Measurements from ENCODE around the gene USP6. TPM values are rescaled to one million over a fixed set of nuclear protein-coding genes. Genes with fewer than 3 reads are reported as not detected.

USP6 gene
- polyA plus RNA-seq (2011; rRNA removed), result 0.01 TPM in 2 replicates
- polyA plus RNA-seq (2012; cell fraction: cytosol; rRNA removed), result under 0.01 TPM in 2 replicates
- polyA plus RNA-seq (2012; cell fraction: nucleus; rRNA removed), result 0.05 and 0.06 TPM in 2 replicates
- 0.04 to 0.09 TPM (median 0.07 TPM) in 3 replicates for polyA plus RNA-seq (2017; fragmentation: RNase III; extraction: RNeasy Plus Mini Kit Qiagen cat#74134 plus additional on column Dnase treatment)
- polyA minus RNA-seq (2011; rRNA and poly(A)+ RNA removed), result not detected in 2 replicates

DNA sequence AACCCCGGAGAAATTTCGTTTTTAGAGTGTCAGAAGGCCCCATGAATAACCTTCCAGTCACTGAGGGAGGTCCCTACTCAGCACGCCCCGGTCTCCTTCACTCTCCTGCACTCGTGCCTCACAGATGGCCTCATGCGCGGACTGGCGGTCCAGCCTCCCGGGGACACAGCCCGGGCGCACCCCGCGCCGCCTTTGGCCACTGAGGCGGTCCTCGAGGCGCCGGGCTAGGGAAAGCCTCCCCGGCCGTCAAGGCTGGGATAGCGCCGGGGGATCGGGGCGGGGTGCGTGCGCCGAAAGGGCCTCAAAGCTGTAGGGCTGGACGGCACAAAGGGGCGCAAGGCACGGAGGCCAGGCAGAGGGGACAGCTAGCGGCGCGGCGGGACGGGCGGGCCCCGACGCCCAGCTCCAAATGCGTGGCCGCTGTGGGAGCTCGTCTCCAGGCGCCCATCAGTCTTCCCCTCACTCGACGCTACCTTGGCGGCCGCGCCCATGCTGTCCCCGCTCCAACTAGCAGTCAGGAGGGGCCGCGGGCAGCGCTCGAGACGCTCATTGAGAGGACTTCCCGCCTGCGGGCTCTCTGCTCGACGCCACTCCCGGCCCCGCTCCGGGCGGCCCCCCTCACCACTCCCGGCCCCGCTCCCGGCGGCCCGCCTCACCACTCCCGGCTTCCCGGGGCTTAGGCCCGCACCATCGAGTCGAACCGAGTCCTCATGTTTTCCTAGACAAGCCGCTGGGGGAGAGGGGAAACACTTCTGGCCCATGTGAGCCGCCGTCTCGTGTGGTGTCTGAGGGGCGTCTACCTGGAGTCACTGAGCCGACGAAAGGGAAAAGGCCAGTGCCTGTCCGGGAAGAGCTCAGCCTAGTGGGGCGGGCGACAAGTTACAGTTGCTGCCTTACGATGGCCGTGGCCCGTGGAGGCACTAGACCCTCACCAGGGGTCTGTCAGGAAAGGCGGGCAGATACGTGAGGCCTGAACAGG lies at the start of gene USP6:
Gene USP6, plus strand, starts transcription at position 360 of the 979 bp plus-strand sequence. CDS start 14,336 bp downstream, outside the sequence.
- no peaks in the 10 kb centered on the region for H3K4me1 ChIP-seq
- H3K27ac ChIP-seq, result no peak within 1 kb of the TSS
- DNase-seq (ENCODE audit: low read depth in 1 of 2, low spot score in 1 of 2) (no peak), FAIRE-seq (no peak), ATAC-seq (no peak)
- CTCF ChIA-PET, result no interaction called here
- H3K9me3 ChIP-seq, result peaks cover 37% of the 10 kb centered on the region
- 91% methylated on average over 75 of the region's 87 CpGs for WGBS (ENCODE audit: missing lambda C conversion rate)
- H3K4me3 ChIP-seq, result no peak within 1 kb of the TSS
- H3K4me2 ChIP-seq, result no peak within 1 kb of the TSS
- no peak for TF ChIP-seq CBX8 (IDR thresholded peaks at IDR 0.05)
- no peak for TF ChIP-seq CEBPB (IDR thresholded peaks at IDR 0.05)
- TF ChIP-seq ESRRA (IDR thresholded peaks at IDR 0.05; ENCODE audit: borderline replicate concordance, low read length), result no peak
- no peak for TF ChIP-seq CHD2 (IDR thresholded peaks at IDR 0.05; ENCODE audit: low read length, partially characterized antibody)
- TF ChIP-seq ELK1 (IDR thresholded peaks at IDR 0.05; ENCODE audit: low read depth, low read length), result no peak
- no peak for TF ChIP-seq EHF (CRISPR knock-in tag; IDR thresholded peaks at IDR 0.05)
- no peak for TF ChIP-seq BHLHE40 (IDR thresholded peaks at IDR 0.05; ENCODE audit: low read depth, low read length)
- TF ChIP-seq MYC (IDR thresholded peaks at IDR 0.05; ENCODE audit: borderline replicate concordance, low read length), result no peak
- TF ChIP-seq ZFP36 (IDR thresholded peaks at IDR 0.05; ENCODE audit: borderline replicate concordance, partially characterized antibody), result no peak
- TF ChIP-seq HDAC2 (IDR thresholded peaks at IDR 0.05), result no peak
- no peak for TF ChIP-seq MAZ (IDR thresholded peaks at IDR 0.05; ENCODE audit: borderline replicate concordance, low read depth, low read length)
- TF ChIP-seq RAD21 (conservative IDR thresholded peaks at IDR 0.05 in 1 of 2, IDR thresholded peaks at IDR 0.05 in 1 of 2), result no peak
- no peak for TF ChIP-seq FOXS1 (CRISPR knock-in tag; IDR thresholded peaks at IDR 0.05)
- TF ChIP-seq SMC3 (IDR thresholded peaks at IDR 0.05), result no peak
- TF ChIP-seq ZNF302 (CRISPR knock-in tag; IDR thresholded peaks at IDR 0.05), result no peak
- TF ChIP-seq RCOR1 (IDR thresholded peaks at IDR 0.05; ENCODE audit: low read depth, low read length), result no peak
- no peak for TF ChIP-seq HOXB5 (CRISPR knock-in tag; IDR thresholded peaks at IDR 0.05)
- TF ChIP-seq USF2 (IDR thresholded peaks at IDR 0.05), result no peak
- TF ChIP-seq, protein P1, sequence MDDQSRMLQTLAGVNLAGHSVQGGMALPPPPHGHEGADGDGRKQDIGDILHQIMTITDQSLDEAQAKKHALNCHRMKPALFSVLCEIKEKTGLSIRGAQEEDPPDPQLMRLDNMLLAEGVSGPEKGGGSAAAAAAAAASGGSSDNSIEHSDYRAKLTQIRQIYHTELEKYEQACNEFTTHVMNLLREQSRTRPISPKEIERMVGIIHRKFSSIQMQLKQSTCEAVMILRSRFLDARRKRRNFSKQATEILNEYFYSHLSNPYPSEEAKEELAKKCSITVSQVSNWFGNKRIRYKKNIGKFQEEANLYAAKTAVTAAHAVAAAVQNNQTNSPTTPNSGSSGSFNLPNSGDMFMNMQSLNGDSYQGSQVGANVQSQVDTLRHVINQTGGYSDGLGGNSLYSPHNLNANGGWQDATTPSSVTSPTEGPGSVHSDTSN (IDR thresholded peaks at IDR 0.05), result no peak
- POLR2A ChIA-PET, result no interaction called here

DNA sequence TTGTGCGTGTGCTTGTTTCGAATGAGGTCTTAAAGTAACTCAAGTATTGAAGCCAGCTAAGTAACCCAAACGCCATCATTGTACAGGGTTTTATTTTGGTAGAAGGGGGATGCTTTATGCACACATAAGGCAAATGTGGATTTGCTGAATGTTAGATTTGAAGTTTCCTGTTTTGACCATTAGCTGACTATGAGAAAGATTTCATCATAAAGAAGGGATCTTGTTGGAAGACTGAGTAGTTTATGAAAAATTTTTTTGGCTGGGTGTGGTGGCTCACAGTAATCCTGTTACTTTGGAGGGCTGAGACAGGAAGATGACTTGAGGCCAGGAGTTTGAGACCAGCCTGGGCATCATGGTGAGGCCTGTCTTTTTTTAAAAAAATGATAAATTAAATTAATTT lies 47.6 kb upstream of the USP6 start:
- WGBS (ENCODE audit: missing lambda C conversion rate), result 79% methylated on average over 3 of the region's 3 CpGs
- Histone ChIP-seq H3K9me3 (peaks cover 9% of the 10 kb centered on the region; the same call in 1 of the 3 replicates), H3K4me3 (no peak overlapping the region), H3K27ac (no peak overlapping the region), H3K4me2 (no peak overlapping the region), H3K4me1 (no peaks in the 10 kb centered on the region)
- TF ChIP-seq NPAS2 (CRISPR knock-in tag; IDR thresholded peaks at IDR 0.05; ENCODE audit: borderline replicate concordance), result no peak
- no peak for TF ChIP-seq CHD4 (IDR thresholded peaks at IDR 0.05; ENCODE audit: borderline replicate concordance)
- TF ChIP-seq ESRRA (IDR thresholded peaks at IDR 0.05; ENCODE audit: borderline replicate concordance, low read length), result no peak
- no peak for TF ChIP-seq CBX2 (IDR thresholded peaks at IDR 0.05; ENCODE audit: borderline replicate concordance, low read depth)
- no peak for TF ChIP-seq HOXB13 (CRISPR knock-in tag; IDR thresholded peaks at IDR 0.05; ENCODE audit: low read depth)
- TF ChIP-seq NR3C1 (IDR thresholded peaks at IDR 0.05), result no peak
- TF ChIP-seq KDM5A (IDR thresholded peaks at IDR 0.05), result no peak
- no peak for TF ChIP-seq ELK1 (IDR thresholded peaks at IDR 0.05; ENCODE audit: low read depth, low read length)
- TF ChIP-seq KDM1A (IDR thresholded peaks at IDR 0.05; ENCODE audit: low read depth), result no peak
- TF ChIP-seq, protein P2, sequence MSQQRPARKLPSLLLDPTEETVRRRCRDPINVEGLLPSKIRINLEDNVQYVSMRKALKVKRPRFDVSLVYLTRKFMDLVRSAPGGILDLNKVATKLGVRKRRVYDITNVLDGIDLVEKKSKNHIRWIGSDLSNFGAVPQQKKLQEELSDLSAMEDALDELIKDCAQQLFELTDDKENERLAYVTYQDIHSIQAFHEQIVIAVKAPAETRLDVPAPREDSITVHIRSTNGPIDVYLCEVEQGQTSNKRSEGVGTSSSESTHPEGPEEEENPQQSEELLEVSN (IDR thresholded peaks at IDR 0.05; ENCODE audit: borderline replicate concordance, low read depth), result no peak
- TF ChIP-seq MAFK (IDR thresholded peaks at IDR 0.05; ENCODE audit: partially characterized antibody), result no peak
- TF ChIP-seq HOXB5 (CRISPR knock-in tag; IDR thresholded peaks at IDR 0.05), result no peak
- no peak for TF ChIP-seq PHF8 (IDR thresholded peaks at IDR 0.05; ENCODE audit: borderline replicate concordance, low read depth)
- no peak for TF ChIP-seq SREBF2 (IDR thresholded peaks at IDR 0.05)
- CTCF ChIA-PET, result interaction anchor here (1.1 to 1.6 kb wide), 4 partner anchors 40 to 502 kb away, joined by 3 to 5 read pairs (median 4); partner anchors contain the start of gene CAMTA2
- ATAC-seq (no peak), DNase-seq (ENCODE audit: low read depth in 1 of 2, low spot score in 1 of 2) (no peak), FAIRE-seq (no peak)
- POLR2A ChIA-PET, result no interaction called here
